Measurements from ENCODE around the gene ZNF613. TPM values are rescaled to one million over a fixed set of nuclear protein-coding genes. Genes with fewer than 3 reads are reported as not detected.

ZNF613 gene
- total RNA-seq, 3 donors from 2014 or later (not counting 1 experiment from before 2014, with no cell fraction given), result 1.8 to 3.9 (median 2.5) TPM

- no peaks in the 10 kb centered on the region for H3K36me3 ChIP-seq (ENCODE audit: control insufficient read depth, insufficient read depth, low read length)
- no peaks in the 10 kb centered on the region for H3K27me3 ChIP-seq (ENCODE audit: control insufficient read depth, insufficient read depth, low read length)
- no peak for TF ChIP-seq CTCF (IDR thresholded peaks at IDR 0.05)
- Mint-ChIP-seq H3K9me3 (peaks cover 22 to 26% of the 10 kb centered on the region in 2 donors), H3K36me3 (peaks cover 50% of the 10 kb centered on the region), H3K27ac (no peak overlapping the region), H3K4me3 (no peak overlapping the region), H3K27me3 (ENCODE audit: low read depth in 2 of 2) (peaks cover 0 to 2% of the 10 kb centered on the region in 2 donors), H3K4me1 (no peaks in the 10 kb centered on the region)
- H3K9me3 ChIP-seq (ENCODE audit: control insufficient read depth, insufficient read depth, low read length), result peaks cover 54% of the 10 kb centered on the region
- H3K4me3 ChIP-seq (ENCODE audit: low read length), result no peak overlapping the region
- H3K4me1 ChIP-seq (ENCODE audit: control insufficient read depth, insufficient read depth, low read length), result no peaks in the 10 kb centered on the region
- WGBS (ENCODE audit: insufficient coverage), result 100% methylated on average over 1 of the region's 1 CpG
- DNase-seq, result no peak
- no peak for ATAC-seq
- H3K27ac ChIP-seq (ENCODE audit: low read length), result no peak overlapping the region
- intact Hi-C loops (cut with micrococcal nuclease), result no loop called here
Measured at GRCh38 chr19:51916167-51916566, 11.1 kb upstream of the ZNF613 start.

- Mint-ChIP-seq H3K4me3 (no peak overlapping the region), H3K27me3 (ENCODE audit: low read depth in 2 of 2) (no peaks in the 10 kb centered on the region), H3K27ac (no peak overlapping the region), H3K9me3 (peaks cover 20 to 27% of the 10 kb centered on the region in 2 donors), H3K36me3 (peaks cover 36% of the 10 kb centered on the region), H3K4me1 (no peaks in the 10 kb centered on the region)
- TF ChIP-seq CTCF (IDR thresholded peaks at IDR 0.05), result no peak
- Histone ChIP-seq H3K27me3 (ENCODE audit: control insufficient read depth, insufficient read depth, low read length) (no peaks in the 10 kb centered on the region), H3K9me3 (ENCODE audit: control insufficient read depth, insufficient read depth, low read length) (peaks cover 71% of the 10 kb centered on the region), H3K4me3 (ENCODE audit: low read length) (no peak overlapping the region), H3K36me3 (ENCODE audit: control insufficient read depth, insufficient read depth, low read length) (no peaks in the 10 kb centered on the region), H3K4me1 (ENCODE audit: control insufficient read depth, insufficient read depth, low read length) (no peaks in the 10 kb centered on the region), H3K27ac (ENCODE audit: low read length) (no peak overlapping the region)
- intact Hi-C loops (cut with micrococcal nuclease), result no loop called here
- DNase-seq, result no peak
- ATAC-seq, result no peak
- 93% methylated on average over 3 of the region's 3 CpGs for WGBS (ENCODE audit: insufficient coverage)
Measured at GRCh38 chr19:51919606-51920005, 7.7 kb upstream of the ZNF613 start.

GRCh38 chr19:51921949-51922348 is 5.3 kb upstream of the ZNF613 start:
- DNase-seq (peak in 1 of 2 donors; percentile 10), ATAC-seq (no peak)
- Mint-ChIP-seq H3K27ac (no peak overlapping the region), H3K4me1 (peaks cover 7 to 8% of the 10 kb centered on the region in 2 donors), H3K27me3 (ENCODE audit: low read depth in 2 of 2) (no peaks in the 10 kb centered on the region), H3K36me3 (peaks cover 21% of the 10 kb centered on the region), H3K9me3 (peaks cover 11 to 20% of the 10 kb centered on the region in 2 donors), H3K4me3 (no peak overlapping the region)
- no peak for TF ChIP-seq CTCF (IDR thresholded peaks at IDR 0.05)
- H3K4me3 ChIP-seq (ENCODE audit: low read length), result no peak overlapping the region
- H3K9me3 ChIP-seq (ENCODE audit: control insufficient read depth, insufficient read depth, low read length), result peaks cover 58% of the 10 kb centered on the region
- H3K36me3 ChIP-seq (ENCODE audit: control insufficient read depth, insufficient read depth, low read length), result no peaks in the 10 kb centered on the region
- H3K4me1 ChIP-seq (ENCODE audit: control insufficient read depth, insufficient read depth, low read length), result peaks cover 5% of the 10 kb centered on the region
- no peaks in the 10 kb centered on the region for H3K27me3 ChIP-seq (ENCODE audit: control insufficient read depth, insufficient read depth, low read length)
- WGBS (ENCODE audit: insufficient coverage), result 94% methylated on average over 8 of the region's 8 CpGs
- intact Hi-C loops (cut with micrococcal nuclease), result no loop called here
- no peak overlapping the region for H3K27ac ChIP-seq (ENCODE audit: low read length)

- no peak for TF ChIP-seq CTCF (IDR thresholded peaks at IDR 0.05)
- peaks cover 16% of the 10 kb centered on the region for H3K4me1 ChIP-seq (ENCODE audit: control insufficient read depth, insufficient read depth, low read length)
- peak overlapping the region; percentile 67 for H3K27ac ChIP-seq (ENCODE audit: low read length)
- Mint-ChIP-seq H3K27ac (peak overlapping the region; percentile 86 to 98), H3K4me1 (peaks cover 29 to 36% of the 10 kb centered on the region in 2 donors), H3K9me3 (peaks cover 7 to 15% of the 10 kb centered on the region in 2 donors), H3K27me3 (ENCODE audit: low read depth in 2 of 2) (no peaks in the 10 kb centered on the region), H3K36me3 (peaks cover 18% of the 10 kb centered on the region), H3K4me3 (peak overlapping the region; percentile 96)
- H3K36me3 ChIP-seq (ENCODE audit: control insufficient read depth, insufficient read depth, low read length), result peaks cover 13% of the 10 kb centered on the region
- WGBS (ENCODE audit: insufficient coverage), result 33% methylated on average over 11 of the region's 11 CpGs
- DNase-seq (no peak), ATAC-seq (no peak)
- peak overlapping the region; percentile 78 for H3K4me3 ChIP-seq (ENCODE audit: low read length)
- no peaks in the 10 kb centered on the region for H3K27me3 ChIP-seq (ENCODE audit: control insufficient read depth, insufficient read depth, low read length)
- intact Hi-C loops (cut with micrococcal nuclease), result loop anchor here (2.0 to 5.0 kb wide), 2 partner anchors 81 to 122 kb away; partner anchors contain the start of genes ZNF432 and ZNF615
- H3K9me3 ChIP-seq (ENCODE audit: control insufficient read depth, insufficient read depth, low read length), result peaks cover 23% of the 10 kb centered on the region
Measured at GRCh38 chr19:51926426-51926783, 867 bp upstream of the ZNF613 start.

All from natural killer cell (primary cell).